Smooth muscle cell (in vitro differentiated cells): ENCODE data around the gene DLG2. TPM values are rescaled to one million over a fixed set of nuclear protein-coding genes. Genes with fewer than 3 reads are reported as not detected.

Source experiments
- DNase-seq: peaks from one replicate; lab custom pipeline; 2025; ENCODE audit not compliant: unreplicated experiment; lab: John Stamatoyannopoulos, UW
- H2AFZ ChIP-seq: fragments of 200-600 bp; sonication (generic); 2 replicates; pipeline ENCODE4 v1.6.0; 2016; ENCODE audit warnings: antibody characterized with exemption, low read depth, mild to moderate bottlenecking
- H3F3A ChIP-seq: fragments of 200-600 bp; sonication (generic); 2 replicates; pipeline ENCODE4 v1.6.0; 2017; ENCODE audit warnings: antibody characterized with exemption, low read depth
- H3K27ac ChIP-seq: fragments of 200-600 bp; sonication (generic); 2 replicates; pipeline ENCODE4 v1.5.1; 2016; ENCODE audit warnings: low read depth, mild to moderate bottlenecking
- H3K27me3 ChIP-seq: fragments of 200-600 bp; sonication (generic); 2 replicates; pipeline ENCODE4 v1.6.1; 2016; ENCODE audit warnings: low read depth, mild to moderate bottlenecking
- H3K36me3 ChIP-seq: fragments of 200-600 bp; sonication (generic); 2 replicates; pipeline ENCODE4 v1.5.1; 2016; ENCODE audit warnings: low read depth
- H3K4me1 ChIP-seq: fragments of 200-600 bp; sonication (generic); 2 replicates; pipeline ENCODE4 v1.5.1; 2016; ENCODE audit warnings: low read depth
- H3K4me2 ChIP-seq: fragments of 200-600 bp; sonication (generic); 2 replicates; pipeline ENCODE4 v1.6.0; 2016; ENCODE audit warnings: mild to moderate bottlenecking
- H3K4me3 ChIP-seq: fragments of 200-600 bp; sonication (generic); 2 replicates; pipeline ENCODE4 v1.5.1; 2016; ENCODE audit warnings: mild to moderate bottlenecking
- H3K79me2 ChIP-seq: fragments of 200-600 bp; sonication (generic); 2 replicates; pipeline ENCODE4 v1.6.0; 2016; ENCODE audit warnings: low read depth, mild to moderate bottlenecking
- H3K9ac ChIP-seq: fragments of 200-600 bp; sonication (generic); 2 replicates; pipeline ENCODE4 v1.6.0; 2016; ENCODE audit warnings: low read depth
- H3K9me3 ChIP-seq: fragments of 200-600 bp; sonication (generic); replicated peaks from 2 replicates; pipeline ENCODE4 v1.5.1; 2016; ENCODE audit warnings: low read depth
- H4K20me1 ChIP-seq: fragments of 200-600 bp; sonication (generic); 2 replicates; pipeline ENCODE4 v1.6.0; 2016; ENCODE audit warnings: low read depth
- CTCF ChIP-seq: fragments of 200-600 bp; sonication (generic); IDR thresholded peaks from 2 replicates; pipeline ENCODE4 v1.5.1; 2017; ENCODE audit warnings: borderline replicate concordance, mild to moderate bottlenecking, antibody characterized with exemption; ENCODE audit not compliant: insufficient read depth, poor library complexity, severe bottlenecking
- WGBS: methylation state at CpG from one replicate; pipeline ENCODE4 v1.1.7; 2016; ENCODE audit warnings: low lambda C conversion rate; 5-methylcytosine and 5-hydroxymethylcytosine counted together
- polyA plus RNA-seq: library from polyadenylated mRNA; unstranded; fragments of >200 nt; fragmentation: Nextera tagmentation; extraction: Ambion mirVana; gene quantifications from 2 replicates; pipeline ENCODE4 v1.2.1, GENCODE V29; 2016
- total RNA-seq: library from RNA; depleted of rRNA; stranded (reverse); fragments of >200 nt; gene quantifications from 2 replicates; pipeline ENCODE4 v1.2.3, GENCODE V29; 2014

Gene DLG2
- total and polyA plus RNA-seq, 2 experiments from 2014 or later: 0.74 to 1.1 TPM

GRCh38 chr11:83863272-83863671, 1763.9 kb downstream of the DLG2 start:
- H2AFZ ChIP-seq: no peak overlapping the region
- 38% methylated on average over 2 of the region's 2 CpGs for WGBS

GRCh38 chr11:83862691-83863090, 1764.5 kb downstream of the DLG2 start:
- 72% methylated on average over 1 of the region's 1 CpG for WGBS
- H3K9me3 ChIP-seq: no peaks in the 10 kb centered on the region
- H3K27ac ChIP-seq: peak overlapping the region; percentile 94
- no peaks in the 10 kb centered on the region for H3K4me1 ChIP-seq
- peaks cover 13% of the 10 kb centered on the region for H3F3A ChIP-seq
- H3K4me3 ChIP-seq: no peak overlapping the region
- H4K20me1 ChIP-seq: no peaks in the 10 kb centered on the region
- H3K9ac ChIP-seq: no peak overlapping the region
- H3K4me2 ChIP-seq: no peak overlapping the region
- H3K79me2 ChIP-seq: no peaks in the 10 kb centered on the region
- no peak for TF ChIP-seq CTCF
- no peaks in the 10 kb centered on the region for H3K27me3 ChIP-seq
- H3K36me3 ChIP-seq: no peaks in the 10 kb centered on the region
- no peak for DNase-seq
- no peak overlapping the region for H2AFZ ChIP-seq

More at GRCh38 chr11:83863272-83863671, 1763.9 kb downstream of the DLG2 start:
- H3K4me3 ChIP-seq: no peak overlapping the region
- no peaks in the 10 kb centered on the region for H4K20me1 ChIP-seq
- H3K27ac ChIP-seq: peak overlapping the region; percentile 94
- no peak overlapping the region for H3K4me2 ChIP-seq
- H3F3A ChIP-seq: peaks cover 13% of the 10 kb centered on the region
- TF ChIP-seq CTCF: no peak
- H3K27me3 ChIP-seq: no peaks in the 10 kb centered on the region
- no peaks in the 10 kb centered on the region for H3K79me2 ChIP-seq
- no peaks in the 10 kb centered on the region for H3K4me1 ChIP-seq
- no peak overlapping the region for H3K9ac ChIP-seq
- no peaks in the 10 kb centered on the region for H3K36me3 ChIP-seq
- H3K9me3 ChIP-seq: no peaks in the 10 kb centered on the region
- DNase-seq: no peak

- no peak overlapping the region for H3K27ac ChIP-seq
- 81% methylated on average over 3 of the region's 3 CpGs for WGBS
- H3K9ac ChIP-seq: no peak overlapping the region
- H3F3A ChIP-seq: peaks cover 13% of the 10 kb centered on the region
- H4K20me1 ChIP-seq: no peaks in the 10 kb centered on the region
- H3K36me3 ChIP-seq: no peaks in the 10 kb centered on the region
- H3K79me2 ChIP-seq: no peaks in the 10 kb centered on the region
- no peak for DNase-seq
- H2AFZ ChIP-seq: no peak overlapping the region
- H3K4me1 ChIP-seq: no peaks in the 10 kb centered on the region
- H3K4me3 ChIP-seq: no peak overlapping the region
- no peak for TF ChIP-seq CTCF
- peaks cover 2% of the 10 kb centered on the region for H3K9me3 ChIP-seq
- no peaks in the 10 kb centered on the region for H3K27me3 ChIP-seq
- no peak overlapping the region for H3K4me2 ChIP-seq
Measured at GRCh38 chr11:83862033-83862432, 1765.1 kb downstream of the DLG2 start.

GRCh38 chr11:83858694-83859093, 1768.5 kb downstream of the DLG2 start:
- Histone ChIP-seq H3K9ac (no peak overlapping the region), H4K20me1 (no peaks in the 10 kb centered on the region), H3F3A (peaks cover 3% of the 10 kb centered on the region), H3K27me3 (no peaks in the 10 kb centered on the region), H3K9me3 (peaks cover 8% of the 10 kb centered on the region), H2AFZ (no peak overlapping the region), H3K36me3 (no peaks in the 10 kb centered on the region), H3K27ac (no peak overlapping the region), H3K4me2 (no peak overlapping the region), H3K79me2 (no peaks in the 10 kb centered on the region), H3K4me3 (no peak overlapping the region), H3K4me1 (no peaks in the 10 kb centered on the region)
- DNase-seq: no peak
- TF ChIP-seq CTCF: no peak
- 83% methylated on average over 1 of the region's 1 CpG for WGBS
